Esophagus muscularis mucosa (tissue), 3 donors: ENCODE results near the gene PCDHB11.
"Not testable (repeated sequence)": the region's sequence is repeated elsewhere in the genome, so short reads cannot be mapped to it uniquely, and the experiment has no call there.

Experiments used
- CTCF ChIP-seq, 3 experiments: fragments of 200-600 bp in 2 of 3; fragments of 450-650 bp in 1 of 3; sonication (generic) in 2 of 3; IDR thresholded peaks; one replicate each; pipeline ENCODE4 v1.5.1; 2017 to 2019; ENCODE audit warnings: antibody characterized with exemption in 3 of 3, mild to moderate bottlenecking in 2 of 3, moderate library complexity in 1 of 3
- POLR2A ChIP-seq: fragments of 450-650 bp; IDR thresholded peaks from one replicate; pipeline ENCODE4 v1.6.1; 2017; ENCODE audit warnings: antibody characterized with exemption, moderate library complexity, mild to moderate bottlenecking, low read depth
- POLR2AphosphoS5 ChIP-seq, 2 donors: sonication (generic); formaldehyde crosslinking; IDR thresholded peaks; one replicate each; pipeline ENCODE4 v1.6.1; 2017; ENCODE audit warnings: antibody characterized with exemption in 2 of 2

DNA sequence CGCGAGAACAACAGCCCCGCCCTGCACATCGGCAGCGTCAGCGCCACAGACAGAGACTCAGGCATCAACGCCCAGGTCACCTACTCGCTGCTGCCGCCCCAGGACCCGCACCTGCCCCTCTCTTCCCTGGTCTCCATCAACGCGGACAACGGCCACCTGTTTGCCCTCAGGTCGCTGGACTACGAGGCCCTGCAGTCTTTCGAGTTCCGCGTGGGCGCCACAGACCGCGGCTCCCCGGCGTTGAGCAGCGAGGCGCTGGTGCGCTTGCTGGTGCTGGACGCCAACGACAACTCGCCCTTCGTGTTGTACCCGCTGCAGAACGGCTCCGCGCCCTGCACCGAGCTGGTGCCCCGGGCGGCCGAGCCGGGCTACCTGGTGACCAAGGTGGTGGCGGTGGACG is 47.8 kb upstream of the PCDHB11 start:
- TF ChIP-seq CTCF (IDR thresholded peaks at IDR 0.05); POLR2A; POLR2AphosphoS5 (IDR thresholded peaks at IDR 0.05): not testable (repeated sequence)
